GM12892 (cell line): ENCODE data around the gene TAB3.

Source experiments
- POLR2A ChIP-seq: IDR thresholded peaks from 2 replicates; pipeline ENCODE4 v1.6.1; 2011; ENCODE audit warnings: low read depth, low read length, control low read depth
- POLR2AphosphoS5 ChIP-seq: IDR thresholded peaks from 2 replicates; pipeline ENCODE4 v1.6.1; 2011; ENCODE audit warnings: low read depth, low read length, control low read depth
- TAF1 ChIP-seq: IDR thresholded peaks from 2 replicates; pipeline ENCODE4 v1.6.1; 2011; ENCODE audit warnings: low read depth, mild to moderate bottlenecking, control low read depth, low read length, borderline replicate concordance

GRCh38 chrX:30798810-30799209, 90.2 kb downstream of the TAB3 start:
- TF ChIP-seq POLR2A (no peak), TAF1 (no peak), POLR2AphosphoS5 (no peak)
